Measurements from ENCODE around the gene GYS1.
"Not testable (repeated sequence)": the region's sequence is repeated elsewhere in the genome, so short reads cannot be mapped to it uniquely, and the experiment has no call there.

DNA sequence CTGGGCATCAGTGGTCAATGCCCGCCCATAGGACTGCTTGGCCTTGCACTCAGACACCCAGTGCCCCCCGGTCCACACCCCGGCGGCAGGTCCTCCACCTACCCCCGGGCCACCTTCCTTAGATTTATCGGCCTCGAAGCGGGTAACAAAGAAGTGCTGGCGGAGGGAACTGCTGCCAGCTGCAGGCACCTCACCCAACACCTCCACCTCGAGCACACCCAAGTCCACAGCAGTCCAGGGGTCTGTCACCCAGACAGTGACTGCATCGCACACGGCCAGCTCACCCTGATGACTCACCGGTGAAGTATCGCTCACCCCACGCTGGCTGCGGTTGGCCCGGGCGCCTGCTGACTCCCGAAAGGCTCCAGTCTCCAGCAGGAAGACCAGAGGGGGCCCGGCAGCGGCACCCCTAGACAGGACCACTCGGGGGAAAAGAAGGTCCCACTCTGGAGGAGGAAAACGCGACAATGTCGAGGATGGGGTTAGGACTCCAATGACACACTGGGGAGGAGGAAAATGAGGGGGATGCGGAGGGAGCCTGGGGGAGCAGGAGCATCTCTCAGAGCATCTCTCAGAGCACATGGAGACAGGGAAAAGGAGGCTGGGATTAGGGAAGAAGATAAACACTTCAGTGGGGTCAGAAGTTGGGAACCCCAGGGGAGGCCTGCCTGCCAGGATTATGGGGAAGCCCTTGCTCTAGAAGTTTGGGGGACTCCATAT lies 45.6 kb upstream of the GYS1 start:
- TF ChIP-seq CTCF (IDR thresholded peaks at IDR 0.05; ENCODE audit: insufficient read depth, low read length, poor library complexity, severe bottlenecking); EZH2phosphoT487 (conservative IDR thresholded peaks at IDR 0.05; ENCODE audit: low read length): not testable (repeated sequence)

All from SU-DHL-6 (cell line).